Body of pancreas (tissue), 4 donors: ENCODE results near the gene LBP.

ENCODE experiments used
- POLR2A ChIP-seq, 3 donors: fragments of 450-650 bp; IDR thresholded peaks; one replicate each; pipeline ENCODE4 v1.6.1; 2016; ENCODE audit warnings: antibody characterized with exemption in 3 of 3, mild to moderate bottlenecking in 2 of 3
- TF ChIP-seq, protein P1 (sequence below), 7 experiments: fragments of 450-650 bp in 4 of 7; fragments of 200-600 bp in 3 of 7; sonication (generic) in 3 of 7; IDR thresholded peaks; one replicate each; pipeline ENCODE4 v1.5.1; 2016 to 2019; ENCODE audit warnings: antibody characterized with exemption in 7 of 7

- TF ChIP-seq, protein P1, sequence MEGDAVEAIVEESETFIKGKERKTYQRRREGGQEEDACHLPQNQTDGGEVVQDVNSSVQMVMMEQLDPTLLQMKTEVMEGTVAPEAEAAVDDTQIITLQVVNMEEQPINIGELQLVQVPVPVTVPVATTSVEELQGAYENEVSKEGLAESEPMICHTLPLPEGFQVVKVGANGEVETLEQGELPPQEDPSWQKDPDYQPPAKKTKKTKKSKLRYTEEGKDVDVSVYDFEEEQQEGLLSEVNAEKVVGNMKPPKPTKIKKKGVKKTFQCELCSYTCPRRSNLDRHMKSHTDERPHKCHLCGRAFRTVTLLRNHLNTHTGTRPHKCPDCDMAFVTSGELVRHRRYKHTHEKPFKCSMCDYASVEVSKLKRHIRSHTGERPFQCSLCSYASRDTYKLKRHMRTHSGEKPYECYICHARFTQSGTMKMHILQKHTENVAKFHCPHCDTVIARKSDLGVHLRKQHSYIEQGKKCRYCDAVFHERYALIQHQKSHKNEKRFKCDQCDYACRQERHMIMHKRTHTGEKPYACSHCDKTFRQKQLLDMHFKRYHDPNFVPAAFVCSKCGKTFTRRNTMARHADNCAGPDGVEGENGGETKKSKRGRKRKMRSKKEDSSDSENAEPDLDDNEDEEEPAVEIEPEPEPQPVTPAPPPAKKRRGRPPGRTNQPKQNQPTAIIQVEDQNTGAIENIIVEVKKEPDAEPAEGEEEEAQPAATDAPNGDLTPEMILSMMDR (IDR thresholded peaks at IDR 0.05) = no peak
- no peak for TF ChIP-seq POLR2A (IDR thresholded peaks at IDR 0.05)
Measured at GRCh38 chr20:38315290-38315966, 30.9 kb upstream of the LBP start.
